ENCODE data around the gene SIM2. TPM values are rescaled to one million over a fixed set of nuclear protein-coding genes. Genes with fewer than 3 reads are reported as not detected.

The SIM2 gene
- total and polyA plus RNA-seq, 4 donors = not detected

- peak; percentile 35 to 57 for DNase-seq
- Histone ChIP-seq H3K4me3 (ENCODE audit: low read length in 2 of 2) (no peak overlapping the region), H3K9me3 (ENCODE audit: control insufficient read depth, low read length) (no peaks in the 10 kb centered on the region), H3K27me3 (ENCODE audit: control insufficient read depth in 1 of 2, insufficient read depth in 2 of 2, low read length in 1 of 2) (no peaks in the 10 kb centered on the region), H3K27ac (ENCODE audit: low read depth in 1 of 2, low read length in 2 of 2) (no peak overlapping the region), H3K36me3 (ENCODE audit: control insufficient read depth in 1 of 2, insufficient read depth in 2 of 2, low read length in 1 of 2) (no peaks in the 10 kb centered on the region), H3K4me1 (ENCODE audit: control insufficient read depth in 1 of 2, insufficient read depth in 2 of 2, low read length in 2 of 2) (no peaks in the 10 kb centered on the region)
- WGBS, 2 donors = 21 to 22% methylated on average over 32 of the region's 32 CpGs
- intact Hi-C loops (cut with DNase I) = no loop called here
- no peak for ATAC-seq (ENCODE audit: low FRiP score)
Measured at GRCh38 chr21:36706951-36707762, 8.2 kb downstream of the SIM2 start.

- H3K4me1 ChIP-seq (ENCODE audit: control insufficient read depth in 1 of 2, insufficient read depth in 2 of 2, low read length in 2 of 2) = no peaks in the 10 kb centered on the region
- H3K36me3 ChIP-seq (ENCODE audit: control insufficient read depth in 1 of 2, insufficient read depth in 2 of 2, low read length in 1 of 2) = no peaks in the 10 kb centered on the region
- 3 to 4% methylated on average over 49 to 53 of the region's 53 CpGs for WGBS, 2 donors
- ATAC-seq (ENCODE audit: low FRiP score) = no peak
- H3K27me3 ChIP-seq (ENCODE audit: control insufficient read depth in 1 of 2, insufficient read depth in 2 of 2, low read length in 1 of 2) = no peaks in the 10 kb centered on the region
- H3K9me3 ChIP-seq (ENCODE audit: control insufficient read depth, low read length) = no peaks in the 10 kb centered on the region
- intact Hi-C loops (cut with DNase I) = no loop called here
- no peak overlapping the region for H3K4me3 ChIP-seq (ENCODE audit: low read length in 2 of 2)
- H3K27ac ChIP-seq (ENCODE audit: low read depth in 1 of 2, low read length in 2 of 2) = no peak overlapping the region
- DNase-seq = peak; percentile 30 to 75
Measured at GRCh38 chr21:36707763-36708285, 8.9 kb downstream of the SIM2 start.

- Histone ChIP-seq H3K27me3 (ENCODE audit: control insufficient read depth in 1 of 2, insufficient read depth in 2 of 2, low read length in 1 of 2) (no peaks in the 10 kb centered on the region), H3K27ac (ENCODE audit: low read depth in 1 of 2, low read length in 2 of 2) (no peak overlapping the region), H3K4me1 (ENCODE audit: control insufficient read depth in 1 of 2, insufficient read depth in 2 of 2, low read length in 2 of 2) (no peaks in the 10 kb centered on the region), H3K9me3 (ENCODE audit: control insufficient read depth, low read length) (no peaks in the 10 kb centered on the region), H3K4me3 (ENCODE audit: low read length in 2 of 2) (no peak overlapping the region), H3K36me3 (ENCODE audit: control insufficient read depth in 1 of 2, insufficient read depth in 2 of 2, low read length in 1 of 2) (no peaks in the 10 kb centered on the region)
- peak; percentile 24 to 65 for DNase-seq
- intact Hi-C loops (cut with DNase I) = no loop called here
- ATAC-seq (ENCODE audit: low FRiP score) = no peak
- WGBS, 2 donors = 2 to 3% methylated on average over 38 to 44 of the region's 44 CpGs
Measured at GRCh38 chr21:36708286-36709029, 9.5 kb downstream of the SIM2 start.

GRCh38 chr21:36709030-36709867, 10.3 kb downstream of the SIM2 start:
- no peaks in the 10 kb centered on the region for H3K9me3 ChIP-seq (ENCODE audit: control insufficient read depth, low read length)
- intact Hi-C loops (cut with DNase I) = no loop called here
- WGBS, 2 donors = 4% methylated on average over 52 to 55 of the region's 55 CpGs
- H3K27me3 ChIP-seq (ENCODE audit: control insufficient read depth in 1 of 2, insufficient read depth in 2 of 2, low read length in 1 of 2) = no peaks in the 10 kb centered on the region
- no peak overlapping the region for H3K4me3 ChIP-seq (ENCODE audit: low read length in 2 of 2)
- H3K27ac ChIP-seq (ENCODE audit: low read depth in 1 of 2, low read length in 2 of 2) = no peak overlapping the region
- H3K36me3 ChIP-seq (ENCODE audit: control insufficient read depth in 1 of 2, insufficient read depth in 2 of 2, low read length in 1 of 2) = no peaks in the 10 kb centered on the region
- no peaks in the 10 kb centered on the region for H3K4me1 ChIP-seq (ENCODE audit: control insufficient read depth in 1 of 2, insufficient read depth in 2 of 2, low read length in 2 of 2)
- DNase-seq (peak; percentile 48 to 74), ATAC-seq (ENCODE audit: low FRiP score) (no peak)

GRCh38 chr21:36709868-36710728, 11.2 kb downstream of the SIM2 start:
- Histone ChIP-seq H3K27ac (ENCODE audit: low read depth in 1 of 2, low read length in 2 of 2) (no peak overlapping the region), H3K36me3 (ENCODE audit: control insufficient read depth in 1 of 2, insufficient read depth in 2 of 2, low read length in 1 of 2) (no peaks in the 10 kb centered on the region), H3K4me3 (ENCODE audit: low read length in 2 of 2) (no peak overlapping the region), H3K27me3 (ENCODE audit: control insufficient read depth in 1 of 2, insufficient read depth in 2 of 2, low read length in 1 of 2) (no peaks in the 10 kb centered on the region), H3K9me3 (ENCODE audit: control insufficient read depth, low read length) (peaks cover 2% of the 10 kb centered on the region), H3K4me1 (ENCODE audit: control insufficient read depth in 1 of 2, insufficient read depth in 2 of 2, low read length in 2 of 2) (no peaks in the 10 kb centered on the region)
- ATAC-seq (ENCODE audit: low FRiP score) (no peak), DNase-seq (peak; percentile 27 to 61)
- intact Hi-C loops (cut with DNase I) = no loop called here
- 8 to 10% methylated on average over 38 of the region's 38 CpGs for WGBS, 2 donors

GRCh38 chr21:36710729-36711048, 11.8 kb downstream of the SIM2 start:
- whole genome bisulfite sequencing, 2 donors = 14 to 21% methylated on average over 13 of the region's 13 CpGs
- ATAC-seq (ENCODE audit: low FRiP score) (no peak), DNase-seq (peak; percentile 32 to 37)
- Histone ChIP-seq H3K4me3 (ENCODE audit: low read length in 2 of 2) (no peak overlapping the region), H3K27me3 (ENCODE audit: control insufficient read depth in 1 of 2, insufficient read depth in 2 of 2, low read length in 1 of 2) (no peaks in the 10 kb centered on the region), H3K9me3 (ENCODE audit: control insufficient read depth, low read length) (peaks cover 2% of the 10 kb centered on the region), H3K36me3 (ENCODE audit: control insufficient read depth in 1 of 2, insufficient read depth in 2 of 2, low read length in 1 of 2) (no peaks in the 10 kb centered on the region), H3K4me1 (ENCODE audit: control insufficient read depth in 1 of 2, insufficient read depth in 2 of 2, low read length in 2 of 2) (no peaks in the 10 kb centered on the region), H3K27ac (ENCODE audit: low read depth in 1 of 2, low read length in 2 of 2) (no peak overlapping the region)
- intact Hi-C loops (cut with DNase I) = no loop called here

GRCh38 chr21:36713746-36714145, 14.8 kb downstream of the SIM2 start:
- Histone ChIP-seq H3K27me3 (ENCODE audit: control insufficient read depth in 1 of 2, insufficient read depth in 2 of 2, low read length in 1 of 2) (no peaks in the 10 kb centered on the region), H3K4me3 (ENCODE audit: low read length in 2 of 2) (no peak overlapping the region), H3K9me3 (ENCODE audit: control insufficient read depth, low read length) (peaks cover 2% of the 10 kb centered on the region), H3K36me3 (ENCODE audit: control insufficient read depth in 1 of 2, insufficient read depth in 2 of 2, low read length in 1 of 2) (no peaks in the 10 kb centered on the region), H3K27ac (ENCODE audit: low read depth in 1 of 2, low read length in 2 of 2) (no peak overlapping the region), H3K4me1 (ENCODE audit: control insufficient read depth in 1 of 2, insufficient read depth in 2 of 2, low read length in 2 of 2) (no peaks in the 10 kb centered on the region)
- DNase-seq (no peak), ATAC-seq (ENCODE audit: low FRiP score) (no peak)
- 63% methylated on average over 3 of the region's 3 CpGs for WGBS, 2 donors
- intact Hi-C loops (cut with DNase I) = no loop called here

- no peak for ATAC-seq (ENCODE audit: low FRiP score)
Measured at GRCh38 chr21:36716387-36716786, 17.5 kb downstream of the SIM2 start.

More at GRCh38 chr21:36716387-36716786, 17.5 kb downstream of the SIM2 start:
- DNase-seq = no peak
- Histone ChIP-seq H3K36me3 (ENCODE audit: control insufficient read depth in 1 of 2, insufficient read depth in 2 of 2, low read length in 1 of 2) (no peaks in the 10 kb centered on the region), H3K27ac (ENCODE audit: low read depth in 1 of 2, low read length in 2 of 2) (no peak overlapping the region), H3K4me1 (ENCODE audit: control insufficient read depth in 1 of 2, insufficient read depth in 2 of 2, low read length in 2 of 2) (no peaks in the 10 kb centered on the region), H3K9me3 (ENCODE audit: control insufficient read depth, low read length) (peaks cover 2% of the 10 kb centered on the region), H3K27me3 (ENCODE audit: control insufficient read depth in 1 of 2, insufficient read depth in 2 of 2, low read length in 1 of 2) (no peaks in the 10 kb centered on the region), H3K4me3 (ENCODE audit: low read length in 2 of 2) (no peak overlapping the region)
- intact Hi-C loops (cut with DNase I) = no loop called here
- 58 to 69% methylated on average over 2 of the region's 2 CpGs for WGBS, 2 donors
